B cell (primary cell): ENCODE results near the gene GOLGA1. TPM values are rescaled to one million over a fixed set of nuclear protein-coding genes. Genes with fewer than 3 reads are reported as not detected.

Experiments used
- ATAC-seq: fragments of 200-7000 bp; cut with Tn5 transposase; one replicate; pipeline ENCODE4 v1.10.0; 2021; ENCODE audit warnings: low read depth, mild to moderate bottlenecking, moderate number of reproducible peaks, moderate library complexity
- CTCF ChIA-PET: fragments of 350-600 bp; sonication (Branson Sonifier 250); formaldehyde crosslinking; loops from one replicate; lab custom pipeline; 2021; ENCODE audit warnings: antibody characterized with exemption, inconsistent platforms; lab: Charles Lee
- POLR2A ChIA-PET: fragments of 350-600 bp; sonication (Branson Sonifier 250); formaldehyde crosslinking; loops from one replicate; lab custom pipeline; 2021; ENCODE audit warnings: antibody characterized with exemption; lab: Charles Lee
- DNase-seq: peaks from one replicate; pipeline ENCODE4 v3.0.0; 2013
- H2AFZ ChIP-seq: 2 replicates; pipeline ENCODE4 v1.6.1; 2012; ENCODE audit warnings: mild to moderate bottlenecking, low read depth, low read length; ENCODE audit not compliant: insufficient read depth, poor library complexity, severe bottlenecking
- H3K27ac ChIP-seq, 2 donors: 1 replicate in 1 of 2; 2 replicates in 1 of 2; pipeline ENCODE4 v1.5.1; 2012 to 2013; ENCODE audit warnings: low read length in 2 of 2, mild to moderate bottlenecking in 2 of 2, moderate library complexity in 1 of 2
- H3K27me3 ChIP-seq, 4 experiments: fragments of 200-600 bp in 1 of 4; sonication (generic) in 1 of 4; replicated peaks in 1 of 4; 1 replicate in 2 of 4; 2 replicates in 2 of 4; pipeline versions ENCODE4 v1.6.1 to v1.7.0; 2013 to 2016; ENCODE audit warnings: low read length in 3 of 4, mild to moderate bottlenecking in 2 of 4, mixed read lengths in 1 of 4, moderate library complexity in 1 of 4; ENCODE audit not compliant: insufficient read depth in 4 of 4, control insufficient read depth in 3 of 4; ENCODE audit errors: control extremely low read depth in 1 of 4
- H3K36me3 ChIP-seq, 2 experiments: replicated peaks in 1 of 2; 1 replicate in 1 of 2; 2 replicates in 1 of 2; pipeline versions ENCODE4 v1.6.1 to v1.7.1; 2013; ENCODE audit warnings: low read length in 1 of 2; ENCODE audit not compliant: insufficient read depth in 2 of 2, control insufficient read depth in 1 of 2; ENCODE audit errors: control extremely low read depth in 1 of 2, extremely low read depth in 1 of 2
- H3K4me1 ChIP-seq, 2 donors: fragments of 200-600 bp in 1 of 2; sonication (generic) in 1 of 2; 1 replicate in 1 of 2; 2 replicates in 1 of 2; pipeline versions ENCODE4 v1.5.1 to v1.6.1; 2013 to 2017; ENCODE audit warnings: low read length in 2 of 2; ENCODE audit not compliant: control insufficient read depth in 2 of 2, insufficient read depth in 2 of 2
- H3K4me2 ChIP-seq: replicated peaks from 2 replicates; pipeline ENCODE3; 2012; ENCODE audit warnings: mild to moderate bottlenecking, low read depth, low read length; ENCODE audit not compliant: poor library complexity, severe bottlenecking
- H3K4me3 ChIP-seq, 5 experiments: fragments of 200-600 bp in 1 of 5; sonication (generic) in 1 of 5; 1 replicate in 3 of 5; 2 replicates in 2 of 5; pipeline versions ENCODE4 v1.5.1 to v1.7.0; 2011 to 2016; ENCODE audit warnings: low read length in 4 of 5, mild to moderate bottlenecking in 4 of 5, low read depth in 2 of 5, control low read depth in 1 of 5, moderate library complexity in 1 of 5; ENCODE audit not compliant: insufficient read depth in 1 of 5; ENCODE audit errors: control extremely low read depth in 1 of 5, extremely low read depth in 1 of 5
- H3K79me2 ChIP-seq: fragments of 200-600 bp; sonication (generic); one replicate; pipeline ENCODE4 v1.6.0; 2016; ENCODE audit warnings: low read length; ENCODE audit not compliant: control insufficient read depth, insufficient read depth
- H3K9ac ChIP-seq: fragments of 200-600 bp; sonication (generic); 2 replicates; pipeline ENCODE4 v1.6.1; 2017; ENCODE audit warnings: mild to moderate bottlenecking, low read length, moderate library complexity
- H3K9me3 ChIP-seq, 3 donors: one replicate each; pipeline versions ENCODE4 v1.6.1 to v1.7.1; 2013; ENCODE audit warnings: low read length in 2 of 3; ENCODE audit not compliant: control insufficient read depth in 2 of 3, insufficient read depth in 1 of 3; ENCODE audit errors: control extremely low read depth in 1 of 3
- H4K20me1 ChIP-seq: 2 replicates; pipeline ENCODE4 v1.6.0; 2012; ENCODE audit warnings: mild to moderate bottlenecking, low read length; ENCODE audit not compliant: insufficient read depth, control insufficient read depth, poor library complexity, severe bottlenecking
- H3K27ac Mint-ChIP-seq: one replicate; pipeline ENCODE4 v1.8.0; 2021; ENCODE audit warnings: mixed read lengths
- H3K27me3 Mint-ChIP-seq: one replicate; pipeline ENCODE4 v1.8.0; 2021; ENCODE audit warnings: mixed read lengths
- H3K4me1 Mint-ChIP-seq: one replicate; pipeline ENCODE4 v1.8.0; 2021; ENCODE audit warnings: mixed read lengths
- H3K4me3 Mint-ChIP-seq: one replicate; pipeline ENCODE4 v1.8.0; 2021; ENCODE audit warnings: mixed read lengths
- H3K9me3 Mint-ChIP-seq: one replicate; pipeline ENCODE4 v1.8.0; 2022; ENCODE audit warnings: mixed read lengths; ENCODE audit not compliant: insufficient read depth
- CTCF ChIP-seq: fragments of 200-600 bp; IDR thresholded peaks from one replicate; pipeline ENCODE4 v1.8.0; 2022; ENCODE audit warnings: antibody characterized with exemption, mild to moderate bottlenecking
- EZH2 ChIP-seq: IDR thresholded peaks from 2 replicates; pipeline ENCODE4 v1.6.1; 2012; ENCODE audit warnings: borderline replicate concordance, low read depth, mild to moderate bottlenecking, moderate library complexity, low read length; ENCODE audit not compliant: insufficient read depth, poor library complexity, severe bottlenecking
- WGBS: methylation state at CpG from one replicate; pipeline ENCODE4 v1.1.5; 2013; ENCODE audit warnings: missing lambda C conversion rate; ENCODE audit not compliant: insufficient coverage; 5-methylcytosine and 5-hydroxymethylcytosine counted together
- intact Hi-C: fragments of 100-400 bp; cut with micrococcal nuclease; formaldehyde crosslinking; loops from one replicate; pipeline ENCODE4 v1.10.0; 2022
- polyA plus RNA-seq: library from polyadenylated mRNA; depleted of rRNA; stranded (reverse); fragments of >200 nt; gene quantifications from 2 replicates; pipeline ENCODE4 v1.2.3, GENCODE V29; 2012
- total RNA-seq, 2 donors: library from RNA; stranded (reverse); fragments of 120-200 nt in 1 of 2; gene quantifications; 1 replicate in 1 of 2; 2 replicates in 1 of 2; pipeline versions ENCODE4 v1.2.3 to v1.2.4, GENCODE V29; 2013 to 2022

The GOLGA1 gene
- total and polyA plus RNA-seq, 2 donors (not counting 1 experiment from before 2014, with no cell fraction given) = 13.4 to 26.2 TPM

GRCh38 chr9:124964604-124965003, 23.7 kb upstream of the GOLGA1 start:
- DNase-seq = no peak
- Mint-ChIP-seq H3K4me1 (peaks cover 14% of the 10 kb centered on the region), H3K4me3 (no peak overlapping the region), H3K9me3 (no peaks in the 10 kb centered on the region), H3K27me3 (no peaks in the 10 kb centered on the region), H3K27ac (no peak overlapping the region)
- Histone ChIP-seq H3K27me3 (no peaks in the 10 kb centered on the region), H3K9ac (no peak overlapping the region), H3K4me2 (no peak overlapping the region), H3K79me2 (no peaks in the 10 kb centered on the region), H3K9me3 (no peaks in the 10 kb centered on the region), H3K27ac (no peak overlapping the region), H3K36me3 (peaks cover 0 to 4% of the 10 kb centered on the region in 2 experiments), H2AFZ (no peak overlapping the region), H3K4me3 (no peak overlapping the region), H3K4me1 (peaks cover 5 to 18% of the 10 kb centered on the region in 2 donors), H4K20me1 (no peaks in the 10 kb centered on the region)
- CTCF ChIA-PET = no interaction called here
- TF ChIP-seq CTCF = no peak
- no CpG with 5 or more reads among the region's 2 CpGs for WGBS
- ATAC-seq = no peak
- POLR2A ChIA-PET = interaction anchor here (0.7 kb wide), 1 partner anchor 1124 kb away, joined by 3 read pairs; no protein-coding TSS in a partner anchor
- intact Hi-C loops = no loop called here

- Histone ChIP-seq H3K27me3 (no peaks in the 10 kb centered on the region), H4K20me1 (no peaks in the 10 kb centered on the region), H3K4me2 (peak overlapping the region; percentile 17), H3K9me3 (no peaks in the 10 kb centered on the region), H2AFZ (peak overlapping the region; percentile 21), H3K27ac (no peak overlapping the region), H3K79me2 (no peaks in the 10 kb centered on the region), H3K9ac (no peak overlapping the region), H3K4me3 (no peak overlapping the region), H3K36me3 (no peaks in the 10 kb centered on the region), H3K4me1 (peaks cover 5 to 18% of the 10 kb centered on the region in 2 donors)
- H3K4me3 Mint-ChIP-seq = no peak overlapping the region
- ChIA-PET CTCF (no interaction called here), POLR2A (no interaction called here)
- peak overlapping the region; percentile 6 for H3K27ac Mint-ChIP-seq
- H3K4me1 Mint-ChIP-seq = peaks cover 14% of the 10 kb centered on the region
- 100% methylated on average over 1 of the region's 2 CpGs for WGBS
- ATAC-seq = no peak
- no peak for DNase-seq
- intact Hi-C loops = no loop called here
- H3K27me3 Mint-ChIP-seq = no peaks in the 10 kb centered on the region
- no peaks in the 10 kb centered on the region for H3K9me3 Mint-ChIP-seq
- no peak for TF ChIP-seq CTCF
- TF ChIP-seq EZH2 = no peak
Measured at GRCh38 chr9:124964056-124964455, 23.2 kb upstream of the GOLGA1 start.
